Stomach (tissue), 9 donors: ENCODE results near the gene DMRT2. TPM values are rescaled to one million over a fixed set of nuclear protein-coding genes. Genes with fewer than 3 reads are reported as not detected.

Experiments
- DNase-seq, 2 donors: peaks; one replicate each; pipeline versions ENCODE4 v3.0.0 to v3.0.0-alpha.2; 2013 to 2019
- H3K27ac ChIP-seq, 5 donors: fragments of 200-600 bp in 4 of 5; sonication (generic) in 4 of 5; one replicate each; pipeline ENCODE4 v1.5.1; 2013 to 2019; ENCODE audit warnings: mild to moderate bottlenecking in 1 of 5, moderate library complexity in 1 of 5
- H3K27me3 ChIP-seq, 3 donors: fragments of 200-600 bp; sonication (generic); one replicate each; pipeline ENCODE4 v1.5.1; 2017 to 2019; ENCODE audit warnings: mixed run types in 1 of 3
- H3K36me3 ChIP-seq, 4 donors: fragments of 200-600 bp; sonication (generic); 1 replicate in 3 of 4; 2 replicates in 1 of 4; pipeline ENCODE4 v1.5.1; 2016 to 2019
- H3K4me1 ChIP-seq, 4 donors: fragments of 200-600 bp; sonication (generic); one replicate each; pipeline ENCODE4 v1.5.1; 2016 to 2019
- H3K4me3 ChIP-seq, 4 donors: fragments of 200-600 bp; sonication (generic) in 3 of 4; one replicate each; pipeline ENCODE4 v1.5.1; 2016 to 2019; ENCODE audit warnings: mild to moderate bottlenecking in 1 of 4
- H3K9me3 ChIP-seq, 4 donors: fragments of 200-600 bp; sonication (generic); one replicate each; pipeline ENCODE4 v1.5.1; 2016 to 2019
- EP300 ChIP-seq: sonication (generic); formaldehyde crosslinking; IDR thresholded peaks from one replicate; pipeline ENCODE4 v1.6.1; 2017; ENCODE audit warnings: antibody characterized with exemption
- POLR2A ChIP-seq, 4 donors: fragments of 450-650 bp; IDR thresholded peaks; one replicate each; pipeline ENCODE4 v1.6.1; 2016; ENCODE audit warnings: antibody characterized with exemption in 4 of 4, control low read depth in 2 of 4, mild to moderate bottlenecking in 1 of 4, moderate library complexity in 1 of 4
- POLR2AphosphoS5 ChIP-seq, 3 donors: sonication (generic); formaldehyde crosslinking; IDR thresholded peaks; one replicate each; pipeline ENCODE4 v1.6.1; 2016; ENCODE audit warnings: antibody characterized with exemption in 3 of 3
- WGBS, 5 donors: extraction: QIAGEN DNeasy Blood & Tissue Kit in 3 of 5; methylation state at CpG; one replicate each; pipeline versions ENCODE4 v1.1.5 to v1.1.7; 2013 to 2018; 5-methylcytosine and 5-hydroxymethylcytosine counted together
- intact Hi-C: fragments of 100-400 bp; cut with DNase I; formaldehyde crosslinking; loops from one replicate; pipeline ENCODE4 v1.15.1; 2023; ENCODE audit warnings: low total_unique reads
- polyA plus RNA-seq, 3 donors: library from polyadenylated mRNA; stranded (reverse); fragments of 200-250 nt; gene quantifications; one replicate each; pipeline ENCODE4 v1.2.3, GENCODE V29; 2013
- total RNA-seq, 5 donors: library from RNA; depleted of rRNA; stranded (reverse); fragments of >200 nt; gene quantifications; one replicate each; pipeline versions ENCODE4 v1.1.0 to v1.2.3, GENCODE V29; 2014 to 2016
- TF ChIP-seq, protein P1 (sequence below), 7 experiments: fragments of 450-650 bp in 4 of 7; fragments of 200-600 bp in 3 of 7; sonication (generic) in 3 of 7; IDR thresholded peaks; one replicate each; pipeline ENCODE4 v1.5.1; 2016 to 2019; ENCODE audit warnings: antibody characterized with exemption in 7 of 7, control low read depth in 2 of 7, mild to moderate bottlenecking in 1 of 7
- donor health status: healthy with polysubstance abuse.
- donor health status: Bipolar disorder and iron deficiency.
- donor health status: healthy.

DMRT2 gene
- total and polyA plus RNA-seq, 8 donors, result 0.08 to 23.2 (median 2.3) TPM; not detected in 5

DNA sequence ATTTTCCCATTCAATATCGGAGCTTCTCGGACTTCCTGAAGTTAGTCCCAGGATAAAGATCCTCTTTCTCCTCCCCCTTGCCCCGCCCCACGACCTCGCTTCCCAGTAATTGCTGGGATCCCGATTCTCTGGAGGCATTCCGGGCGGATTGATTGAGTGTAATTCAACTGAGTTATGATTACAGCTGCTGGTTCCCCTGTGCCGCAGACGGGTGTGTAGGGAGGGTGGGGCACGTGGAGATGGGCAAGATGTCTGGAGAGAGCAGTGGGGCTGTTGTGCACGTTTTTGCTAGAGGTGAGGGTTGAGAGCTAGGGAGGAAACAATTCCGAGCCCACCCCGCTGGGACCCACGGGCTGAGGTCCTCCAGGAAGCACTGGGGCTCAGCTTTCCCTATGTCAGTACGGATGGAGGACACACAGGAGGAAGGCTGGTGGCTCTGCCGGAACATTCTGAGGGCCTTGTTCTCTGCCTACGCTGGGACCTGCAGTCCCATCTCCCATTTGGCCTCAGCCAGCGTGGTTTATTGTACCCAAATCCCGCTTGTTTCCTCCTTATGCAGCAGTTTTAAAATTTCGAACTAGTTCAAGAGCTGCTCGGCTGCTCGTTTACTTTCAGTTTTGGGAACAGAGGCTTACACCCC lies 2.4 kb upstream of the DMRT2 start:
- Histone ChIP-seq H3K27ac (no peak overlapping the region), H3K9me3 (peaks cover 0 to 30% (median 3%) of the 10 kb centered on the region in 4 donors), H3K4me3 (peak overlapping the region; percentile 40 to 59 (median 53)), H3K36me3 (no peaks in the 10 kb centered on the region), H3K27me3 (peaks cover 52 to 100% (median 97%) of the 10 kb centered on the region in 3 donors), H3K4me1 (peaks cover 35 to 77% (median 57%) of the 10 kb centered on the region in 4 donors)
- intact Hi-C loops, result no loop called here
- no peak for TF ChIP-seq POLR2A (IDR thresholded peaks at IDR 0.05)
- no peak for TF ChIP-seq EP300
- TF ChIP-seq, protein P1, sequence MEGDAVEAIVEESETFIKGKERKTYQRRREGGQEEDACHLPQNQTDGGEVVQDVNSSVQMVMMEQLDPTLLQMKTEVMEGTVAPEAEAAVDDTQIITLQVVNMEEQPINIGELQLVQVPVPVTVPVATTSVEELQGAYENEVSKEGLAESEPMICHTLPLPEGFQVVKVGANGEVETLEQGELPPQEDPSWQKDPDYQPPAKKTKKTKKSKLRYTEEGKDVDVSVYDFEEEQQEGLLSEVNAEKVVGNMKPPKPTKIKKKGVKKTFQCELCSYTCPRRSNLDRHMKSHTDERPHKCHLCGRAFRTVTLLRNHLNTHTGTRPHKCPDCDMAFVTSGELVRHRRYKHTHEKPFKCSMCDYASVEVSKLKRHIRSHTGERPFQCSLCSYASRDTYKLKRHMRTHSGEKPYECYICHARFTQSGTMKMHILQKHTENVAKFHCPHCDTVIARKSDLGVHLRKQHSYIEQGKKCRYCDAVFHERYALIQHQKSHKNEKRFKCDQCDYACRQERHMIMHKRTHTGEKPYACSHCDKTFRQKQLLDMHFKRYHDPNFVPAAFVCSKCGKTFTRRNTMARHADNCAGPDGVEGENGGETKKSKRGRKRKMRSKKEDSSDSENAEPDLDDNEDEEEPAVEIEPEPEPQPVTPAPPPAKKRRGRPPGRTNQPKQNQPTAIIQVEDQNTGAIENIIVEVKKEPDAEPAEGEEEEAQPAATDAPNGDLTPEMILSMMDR (IDR thresholded peaks at IDR 0.05), result no peak
- TF ChIP-seq POLR2AphosphoS5 (IDR thresholded peaks at IDR 0.05), result no peak
- DNase-seq, result no peak
- 4 to 8% (median 5%) methylated on average over 23 of the region's 23 CpGs for WGBS, 5 donors

DNA sequence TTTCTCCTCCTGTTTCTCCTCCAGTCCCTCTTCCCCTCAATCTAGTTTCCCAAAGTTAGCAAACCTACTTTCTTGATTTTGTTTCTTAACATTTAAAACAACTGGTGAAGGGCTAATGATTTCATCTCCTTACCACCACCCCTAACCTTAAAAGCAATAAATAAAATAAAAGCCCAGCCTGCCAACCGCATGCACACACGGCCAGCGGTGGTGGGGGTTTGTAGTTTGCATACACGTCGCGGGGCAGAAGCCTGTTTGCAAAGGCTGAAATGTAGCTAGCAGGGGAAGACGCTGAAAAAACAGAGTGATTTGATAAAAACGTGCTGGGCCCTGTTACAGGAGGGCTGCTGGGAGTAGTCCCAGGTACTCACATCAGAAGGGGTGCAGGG lies 1.9 kb upstream of the DMRT2 start:
- intact Hi-C loops, result no loop called here
- H3K9me3 ChIP-seq, result peaks cover 0 to 30% (median 3%) of the 10 kb centered on the region in 4 donors
- H3K27ac ChIP-seq, result no peak overlapping the region
- H3K4me3 ChIP-seq, result peak overlapping the region; percentile 40 to 59 (median 53)
- no peak for DNase-seq
- peaks cover 37 to 80% (median 56%) of the 10 kb centered on the region in 4 donors for H3K4me1 ChIP-seq
- H3K36me3 ChIP-seq, result no peaks in the 10 kb centered on the region
- TF ChIP-seq POLR2A (IDR thresholded peaks at IDR 0.05) (no peak), POLR2AphosphoS5 (IDR thresholded peaks at IDR 0.05) (no peak), EP300 (no peak)
- TF ChIP-seq, protein P1 (IDR thresholded peaks at IDR 0.05), result no peak
- 8 to 22% (median 11%) methylated on average over 8 of the region's 8 CpGs for WGBS, 5 donors
- peaks cover 57 to 100% (median 97%) of the 10 kb centered on the region in 3 donors for H3K27me3 ChIP-seq

DNA sequence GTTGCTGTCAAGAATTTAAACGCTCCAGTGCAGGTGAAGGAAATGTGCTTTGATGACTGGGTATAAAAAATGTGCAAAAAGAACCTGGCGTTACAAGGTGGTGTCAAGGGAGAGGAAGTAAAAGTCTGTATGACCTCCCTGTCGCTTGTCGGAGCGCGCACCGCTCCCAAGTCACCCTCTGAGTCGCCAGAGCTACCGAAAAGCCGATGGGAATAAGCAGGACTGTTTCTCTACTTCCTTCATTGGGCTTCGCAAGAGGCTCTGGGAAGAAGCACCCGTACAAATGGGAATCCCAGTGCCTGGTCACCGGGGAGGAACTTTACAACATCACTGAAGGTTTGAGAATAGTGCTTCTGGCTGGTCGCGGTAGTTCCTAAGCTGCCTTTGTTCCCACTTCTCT lies 1.3 kb upstream of the DMRT2 start:
- H3K4me1 ChIP-seq, result peaks cover 37 to 80% (median 56%) of the 10 kb centered on the region in 4 donors
- DNase-seq, result no peak
- H3K27me3 ChIP-seq, result peaks cover 62 to 100% (median 97%) of the 10 kb centered on the region in 3 donors
- peak overlapping the region in 1 of 4 donors; percentile 56 for H3K4me3 ChIP-seq
- H3K9me3 ChIP-seq, result peaks cover 0 to 30% (median 3%) of the 10 kb centered on the region in 4 donors
- H3K27ac ChIP-seq, result no peak overlapping the region
- TF ChIP-seq POLR2AphosphoS5 (IDR thresholded peaks at IDR 0.05) (no peak), EP300 (no peak), POLR2A (IDR thresholded peaks at IDR 0.05) (no peak)
- TF ChIP-seq, protein P1 (IDR thresholded peaks at IDR 0.05), result no peak
- 14 to 26% (median 20%) methylated on average over 15 of the region's 15 CpGs for WGBS, 5 donors
- no peaks in the 10 kb centered on the region for H3K36me3 ChIP-seq
- intact Hi-C loops, result no loop called here

DNA sequence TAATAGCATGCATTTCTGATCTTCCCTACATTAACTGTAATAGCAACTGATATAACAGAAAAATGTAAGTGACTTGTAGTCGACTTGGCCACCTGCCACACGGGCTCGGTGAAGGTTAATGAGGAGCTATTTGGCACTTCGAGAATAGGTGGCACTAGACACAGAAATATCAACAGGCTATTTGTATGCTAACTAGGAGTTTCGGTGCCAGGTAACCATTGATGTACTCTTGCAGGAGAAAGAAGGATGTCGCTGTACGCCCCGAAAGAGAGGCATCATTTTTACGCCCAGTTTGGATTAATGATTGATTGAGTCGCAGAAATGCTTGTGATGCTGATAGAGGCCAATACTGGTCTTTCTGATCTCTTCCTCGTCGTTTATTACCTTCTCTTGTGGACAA lies 516 bp upstream of the DMRT2 start:
- H3K4me3 ChIP-seq, result peak overlapping the region in 3 of 4 donors; percentile 23 to 46 (median 27)
- 4 to 12% (median 8%) methylated on average over 12 of the region's 12 CpGs for WGBS, 5 donors

More for the DNA sequence above, 516 bp upstream of the DMRT2 start:
- H3K9me3 ChIP-seq, result peaks cover 0 to 30% (median 3%) of the 10 kb centered on the region in 4 donors
- H3K36me3 ChIP-seq, result no peaks in the 10 kb centered on the region
- no peak for DNase-seq
- TF ChIP-seq POLR2AphosphoS5 (IDR thresholded peaks at IDR 0.05) (no peak), EP300 (no peak), POLR2A (IDR thresholded peaks at IDR 0.05) (no peak)
- TF ChIP-seq, protein P1 (IDR thresholded peaks at IDR 0.05), result no peak
- peaks cover 37 to 79% (median 56%) of the 10 kb centered on the region in 4 donors for H3K4me1 ChIP-seq
- H3K27ac ChIP-seq, result no peak overlapping the region
- H3K27me3 ChIP-seq, result peaks cover 56 to 100% (median 93%) of the 10 kb centered on the region in 3 donors
- intact Hi-C loops, result no loop called here
